Measurements from ENCODE around the gene HTR7. TPM values are rescaled to one million over a fixed set of nuclear protein-coding genes. Genes with fewer than 3 reads are reported as not detected.

Gene HTR7
- total RNA-seq, 1 experiment from 2014 or later, result 0.33 TPM

- H3K36me3 ChIP-seq (ENCODE audit: control insufficient read depth, insufficient read depth, low read length), result no peaks in the 10 kb centered on the region
- no peaks in the 10 kb centered on the region for H3K4me1 ChIP-seq (ENCODE audit: control insufficient read depth, insufficient read depth, low read length)
- ATAC-seq, result peak; percentile 92
- DNase-seq (ENCODE audit: low read depth, low spot score), result peak; percentile 18
- ChIA-PET CTCF (interaction anchor here (1.0 to 1.3 kb wide), 2 partner anchors 37 to 47 kb away, joined by 3 read pairs; no protein-coding TSS in a partner anchor), POLR2A (no interaction called here)
- H3K4me3 ChIP-seq (ENCODE audit: low read depth in 2 of 2, low read length in 2 of 2), result no peak overlapping the region
- no peaks in the 10 kb centered on the region for H3K9me3 ChIP-seq (ENCODE audit: control insufficient read depth, insufficient read depth, low read depth, low read length)
- in situ Hi-C loops (cut with HindIII; ENCODE audit: low pct_unique_long_range_greater_than_20kb, low sequenced_read_pairs) (no loop called here), intact Hi-C loops (cut with micrococcal nuclease; ENCODE audit: unreplicated experiment) (loop anchor here (1.0 to 10.0 kb wide), 3 partner anchors 36 to 994 kb away; no protein-coding TSS in a partner anchor)
- H3K27me3 ChIP-seq (ENCODE audit: control insufficient read depth, insufficient read depth, low read length), result peaks cover 24% of the 10 kb centered on the region
- BruUV-seq (replicated peaks), result no TSS peak
- H3K27ac ChIP-seq (ENCODE audit: low read length), result no peak overlapping the region
- no peak for TF ChIP-seq POLR2AphosphoS5 (IDR thresholded peaks at IDR 0.05; ENCODE audit: low read depth, low read length)
- peak; percentile 93 for TF ChIP-seq CTCF (IDR thresholded peaks at IDR 0.05)
Measured at GRCh38 chr10:90787393-90788198, 70.2 kb downstream of the HTR7 start.

- BruUV-seq (replicated peaks), result no TSS peak
- intact Hi-C loops (cut with micrococcal nuclease; ENCODE audit: unreplicated experiment), result loop anchor here (10.0 kb wide), 1 partner anchor 831 kb away; no protein-coding TSS in a partner anchor
- TF ChIP-seq CTCF (IDR thresholded peaks at IDR 0.05) (no peak), SIN3A (IDR thresholded peaks at IDR 0.05; ENCODE audit: borderline replicate concordance, insufficient read depth, low read depth, low read length) (no peak), REST (IDR thresholded peaks at IDR 0.05; ENCODE audit: insufficient read depth in 1 of 2, low read depth in 2 of 2, low read length in 1 of 2) (no peak), TCF7L2 (IDR thresholded peaks at IDR 0.05; ENCODE audit: low read depth, low read length) (no peak), POLR2AphosphoS5 (IDR thresholded peaks at IDR 0.05; ENCODE audit: low read depth, low read length) (no peak)
Measured at GRCh38 chr10:90785782-90786181, 72.1 kb downstream of the HTR7 start.

More at GRCh38 chr10:90785782-90786181, 72.1 kb downstream of the HTR7 start:
- POLR2A ChIA-PET, result no interaction called here
- ATAC-seq, result no peak
- CTCF ChIA-PET, result no interaction called here
- H3K27ac ChIP-seq (ENCODE audit: low read length), result no peak overlapping the region
- H3K9me3 ChIP-seq (ENCODE audit: control insufficient read depth, insufficient read depth, low read depth, low read length), result no peaks in the 10 kb centered on the region
- no peak overlapping the region for H3K4me3 ChIP-seq (ENCODE audit: low read depth in 2 of 2, low read length in 2 of 2)
- in situ Hi-C loops (cut with HindIII; ENCODE audit: low pct_unique_long_range_greater_than_20kb, low sequenced_read_pairs), result no loop called here
- H3K4me1 ChIP-seq (ENCODE audit: control insufficient read depth, insufficient read depth, low read length), result no peaks in the 10 kb centered on the region
- DNase-seq (ENCODE audit: low read depth, low spot score), result no peak
- no peaks in the 10 kb centered on the region for H3K36me3 ChIP-seq (ENCODE audit: control insufficient read depth, insufficient read depth, low read length)
- peaks cover 25% of the 10 kb centered on the region for H3K27me3 ChIP-seq (ENCODE audit: control insufficient read depth, insufficient read depth, low read length)
